Mesenchymal stem cell (in vitro differentiated cells and primary cell): ENCODE data around the gene TMEM185B.

Experiments
- DNase-seq: peaks from one replicate; pipeline ENCODE4 v3.0.0-alpha.2; 2013
- H2AFZ ChIP-seq: one replicate; pipeline ENCODE4 v1.6.1; 2013; ENCODE audit warnings: low read depth, mild to moderate bottlenecking, control low read depth, inconsistent platforms, low read length, moderate library complexity
- H2AK5ac ChIP-seq: 2 replicates; pipeline ENCODE4 v1.6.1; 2013; ENCODE audit warnings: low read length, moderate library complexity, mild to moderate bottlenecking, inconsistent platforms; ENCODE audit not compliant: severe bottlenecking
- H2BK120ac ChIP-seq: one replicate; pipeline ENCODE4 v1.6.1; 2013; ENCODE audit warnings: low read depth, mild to moderate bottlenecking, inconsistent platforms, low read length, moderate library complexity
- H2BK12ac ChIP-seq, 2 experiments: one replicate each; pipeline ENCODE4 v1.6.1; 2013; ENCODE audit warnings: inconsistent platforms in 2 of 2, low read length in 2 of 2, mild to moderate bottlenecking in 2 of 2, moderate library complexity in 2 of 2, control low read depth in 1 of 2
- H2BK15ac ChIP-seq: one replicate; pipeline ENCODE4 v1.6.1; 2013; ENCODE audit warnings: mild to moderate bottlenecking, low read depth, inconsistent platforms; ENCODE audit not compliant: poor library complexity, severe bottlenecking
- H2BK5ac ChIP-seq: 2 replicates; pipeline ENCODE4 v1.6.1; 2013; ENCODE audit warnings: low read depth, mild to moderate bottlenecking, low read length, control low read depth, inconsistent platforms; ENCODE audit not compliant: poor library complexity, severe bottlenecking
- H3K14ac ChIP-seq, 2 experiments: one replicate each; pipeline ENCODE4 v1.6.1; 2013; ENCODE audit warnings: inconsistent platforms in 2 of 2, low read length in 2 of 2, control low read depth in 1 of 2, mild to moderate bottlenecking in 1 of 2, moderate library complexity in 1 of 2
- H3K18ac ChIP-seq, 2 experiments: one replicate each; pipeline ENCODE4 v1.6.1; 2013; ENCODE audit warnings: inconsistent platforms in 2 of 2, low read length in 2 of 2, control low read depth in 1 of 2, low read depth in 1 of 2, mild to moderate bottlenecking in 1 of 2
- H3K23ac ChIP-seq, 2 experiments: one replicate each; pipeline ENCODE4 v1.6.1; 2013; ENCODE audit warnings: inconsistent platforms in 2 of 2, low read length in 2 of 2, mild to moderate bottlenecking in 2 of 2, moderate library complexity in 2 of 2, control low read depth in 1 of 2
- H3K27ac ChIP-seq: 2 replicates; pipeline ENCODE4 v1.5.1; 2013; ENCODE audit warnings: mild to moderate bottlenecking, moderate library complexity, low read length, control low read depth, inconsistent platforms; ENCODE audit not compliant: poor library complexity, severe bottlenecking
- H3K27me3 ChIP-seq, 2 experiments: 2 replicates each; pipeline versions ENCODE4 v1.6.1 to v1.7.0; 2013; ENCODE audit warnings: low read length in 2 of 2, mild to moderate bottlenecking in 2 of 2, moderate library complexity in 2 of 2, control low read depth in 1 of 2, inconsistent platforms in 1 of 2; ENCODE audit not compliant: control insufficient read depth in 1 of 2, insufficient read depth in 1 of 2
- H3K36me3 ChIP-seq, 2 experiments: 2 replicates each; pipeline versions ENCODE4 v1.6.1 to v1.7.0; 2013; ENCODE audit warnings: low read length in 2 of 2, control low read depth in 1 of 2, inconsistent platforms in 1 of 2, low read depth in 1 of 2, mild to moderate bottlenecking in 1 of 2; ENCODE audit not compliant: insufficient read depth in 2 of 2, control insufficient read depth in 1 of 2
- H3K4ac ChIP-seq, 2 experiments: one replicate each; pipeline ENCODE4 v1.6.1; 2013; ENCODE audit warnings: inconsistent platforms in 2 of 2, low read length in 2 of 2, mild to moderate bottlenecking in 2 of 2, moderate library complexity in 2 of 2, control low read depth in 1 of 2, low read depth in 1 of 2
- H3K4me1 ChIP-seq: 2 replicates; pipeline ENCODE4 v1.6.1; 2013; ENCODE audit warnings: low read depth, low read length, control low read depth; ENCODE audit not compliant: control insufficient read depth, insufficient read depth
- H3K4me2 ChIP-seq: 2 replicates; pipeline ENCODE4 v1.6.1; 2013; ENCODE audit warnings: low read length, mild to moderate bottlenecking, inconsistent platforms; ENCODE audit not compliant: poor library complexity, severe bottlenecking
- H3K4me3 ChIP-seq, 2 experiments: 2 replicates each; pipeline versions ENCODE4 v1.5.1 to v1.7.0; 2013; ENCODE audit warnings: low read length in 2 of 2, mild to moderate bottlenecking in 2 of 2, control low read depth in 1 of 2, low read depth in 1 of 2; ENCODE audit not compliant: insufficient read depth in 1 of 2
- H3K79me1 ChIP-seq: replicated peaks from 2 replicates; pipeline ENCODE4 v1.6.1; 2013; ENCODE audit warnings: mild to moderate bottlenecking, control low read depth, low read length, inconsistent platforms; ENCODE audit not compliant: poor library complexity, severe bottlenecking
- H3K9ac ChIP-seq: 2 replicates; pipeline ENCODE4 v1.7.0; 2013; ENCODE audit warnings: mild to moderate bottlenecking, low read length, moderate library complexity
- H3K9me3 ChIP-seq: 2 replicates; pipeline ENCODE4 v1.7.0; 2013; ENCODE audit warnings: mild to moderate bottlenecking, low read length; ENCODE audit not compliant: control insufficient read depth
- H4K8ac ChIP-seq: one replicate; pipeline ENCODE4 v1.6.1; 2013; ENCODE audit warnings: inconsistent platforms, mild to moderate bottlenecking, low read length, moderate library complexity
- H4K91ac ChIP-seq: one replicate; pipeline ENCODE4 v1.6.1; 2013; ENCODE audit warnings: mild to moderate bottlenecking, low read length, inconsistent platforms
- WGBS: methylation state at CpG from one replicate; pipeline ENCODE4 v1.1.7; 2013; ENCODE audit warnings: mixed read lengths; 5-methylcytosine and 5-hydroxymethylcytosine counted together

The TMEM185B gene

GRCh38 chr2:120192280-120192679 is 30.9 kb downstream of the TMEM185B start:
- peaks cover 11% of the 10 kb centered on the region for H3K9me3 ChIP-seq
- H2BK15ac ChIP-seq, result no peak overlapping the region
- no peak overlapping the region for H2BK5ac ChIP-seq
- H3K4me3 ChIP-seq, result no peak overlapping the region
- no peak overlapping the region for H2AFZ ChIP-seq
- no peak overlapping the region for H3K14ac ChIP-seq
- no peak for DNase-seq
- no peak overlapping the region for H2BK12ac ChIP-seq
- no peak overlapping the region for H3K9ac ChIP-seq
- no peaks in the 10 kb centered on the region for H3K36me3 ChIP-seq
- no peak overlapping the region for H4K91ac ChIP-seq
- no peaks in the 10 kb centered on the region for H3K79me1 ChIP-seq
- no peaks in the 10 kb centered on the region for H3K4me1 ChIP-seq
- H4K8ac ChIP-seq, result no peak overlapping the region
- H3K23ac ChIP-seq, result no peak overlapping the region
- no peak overlapping the region for H3K4ac ChIP-seq
- H3K18ac ChIP-seq, result no peak overlapping the region
- no peak overlapping the region for H3K4me2 ChIP-seq
- H2AK5ac ChIP-seq, result no peak overlapping the region
- no peaks in the 10 kb centered on the region for H3K27me3 ChIP-seq
- H3K27ac ChIP-seq, result no peak overlapping the region
- 64% methylated on average over 1 of the region's 1 CpG for WGBS
- H2BK120ac ChIP-seq, result no peak overlapping the region

GRCh38 chr2:120189189-120189588 is 34.0 kb downstream of the TMEM185B start:
- no peak overlapping the region for H2AFZ ChIP-seq
- no peak overlapping the region for H2BK12ac ChIP-seq
- H3K79me1 ChIP-seq, result no peaks in the 10 kb centered on the region
- no peak overlapping the region for H3K4ac ChIP-seq
- no peak overlapping the region for H2BK5ac ChIP-seq
- H3K27ac ChIP-seq, result no peak overlapping the region
- H4K91ac ChIP-seq, result no peak overlapping the region
- no peak overlapping the region for H3K4me2 ChIP-seq
- H2BK15ac ChIP-seq, result no peak overlapping the region
- no peaks in the 10 kb centered on the region for H3K36me3 ChIP-seq
- H2AK5ac ChIP-seq, result no peak overlapping the region
- H3K23ac ChIP-seq, result no peak overlapping the region
- 75% methylated on average over 1 of the region's 1 CpG for WGBS
- no peaks in the 10 kb centered on the region for H3K4me1 ChIP-seq
- H4K8ac ChIP-seq, result no peak overlapping the region
- no peak for DNase-seq
- no peak overlapping the region for H3K4me3 ChIP-seq
- H3K14ac ChIP-seq, result no peak overlapping the region
- H3K27me3 ChIP-seq, result no peaks in the 10 kb centered on the region
- no peak overlapping the region for H3K18ac ChIP-seq
- H3K9me3 ChIP-seq, result peaks cover 11% of the 10 kb centered on the region
- no peak overlapping the region for H2BK120ac ChIP-seq
- no peak overlapping the region for H3K9ac ChIP-seq

GRCh38 chr2:120182019-120182560 is 41.1 kb downstream of the TMEM185B start:
- DNase-seq, result no peak
- no peaks in the 10 kb centered on the region for H3K79me1 ChIP-seq
- H3K36me3 ChIP-seq, result peaks cover 0 to 4% of the 10 kb centered on the region in 2 experiments
- no peak overlapping the region for H3K4me3 ChIP-seq
- H3K27me3 ChIP-seq, result no peaks in the 10 kb centered on the region
- H3K9me3 ChIP-seq, result no peaks in the 10 kb centered on the region
- WGBS, result 84% methylated on average over 5 of the region's 5 CpGs
- H3K14ac ChIP-seq, result no peak overlapping the region
- no peak overlapping the region for H2BK12ac ChIP-seq
- H3K23ac ChIP-seq, result no peak overlapping the region
- no peak overlapping the region for H3K27ac ChIP-seq
- H4K91ac ChIP-seq, result no peak overlapping the region
- H3K18ac ChIP-seq, result no peak overlapping the region
- no peak overlapping the region for H2AFZ ChIP-seq
- H3K4me1 ChIP-seq, result peaks cover 4% of the 10 kb centered on the region
- H3K4me2 ChIP-seq, result no peak overlapping the region
- H3K9ac ChIP-seq, result no peak overlapping the region
- H2AK5ac ChIP-seq, result no peak overlapping the region
- no peak overlapping the region for H4K8ac ChIP-seq
- H3K4ac ChIP-seq, result no peak overlapping the region
- H2BK120ac ChIP-seq, result no peak overlapping the region
- H2BK15ac ChIP-seq, result no peak overlapping the region
- H2BK5ac ChIP-seq, result no peak overlapping the region

GRCh38 chr2:120180066-120180465 is 43.1 kb downstream of the TMEM185B start:
- Histone ChIP-seq H2AFZ (no peak overlapping the region), H2BK120ac (no peak overlapping the region), H3K4ac (no peak overlapping the region), H4K8ac (no peak overlapping the region), H3K9me3 (no peaks in the 10 kb centered on the region), H2BK15ac (no peak overlapping the region), H2BK5ac (no peak overlapping the region), H3K4me3 (no peak overlapping the region), H3K27me3 (no peaks in the 10 kb centered on the region), H2AK5ac (no peak overlapping the region), H4K91ac (no peak overlapping the region), H2BK12ac (no peak overlapping the region), H3K36me3 (peaks cover 0 to 4% of the 10 kb centered on the region in 2 experiments), H3K79me1 (no peaks in the 10 kb centered on the region), H3K18ac (no peak overlapping the region), H3K23ac (no peak overlapping the region), H3K14ac (no peak overlapping the region), H3K4me2 (no peak overlapping the region), H3K4me1 (peaks cover 4% of the 10 kb centered on the region), H3K27ac (no peak overlapping the region), H3K9ac (no peak overlapping the region)
- DNase-seq, result no peak
- 76% methylated on average over 2 of the region's 3 CpGs for WGBS
